Measurements from ENCODE around the gene WDFY4.

Gene WDFY4

DNA sequence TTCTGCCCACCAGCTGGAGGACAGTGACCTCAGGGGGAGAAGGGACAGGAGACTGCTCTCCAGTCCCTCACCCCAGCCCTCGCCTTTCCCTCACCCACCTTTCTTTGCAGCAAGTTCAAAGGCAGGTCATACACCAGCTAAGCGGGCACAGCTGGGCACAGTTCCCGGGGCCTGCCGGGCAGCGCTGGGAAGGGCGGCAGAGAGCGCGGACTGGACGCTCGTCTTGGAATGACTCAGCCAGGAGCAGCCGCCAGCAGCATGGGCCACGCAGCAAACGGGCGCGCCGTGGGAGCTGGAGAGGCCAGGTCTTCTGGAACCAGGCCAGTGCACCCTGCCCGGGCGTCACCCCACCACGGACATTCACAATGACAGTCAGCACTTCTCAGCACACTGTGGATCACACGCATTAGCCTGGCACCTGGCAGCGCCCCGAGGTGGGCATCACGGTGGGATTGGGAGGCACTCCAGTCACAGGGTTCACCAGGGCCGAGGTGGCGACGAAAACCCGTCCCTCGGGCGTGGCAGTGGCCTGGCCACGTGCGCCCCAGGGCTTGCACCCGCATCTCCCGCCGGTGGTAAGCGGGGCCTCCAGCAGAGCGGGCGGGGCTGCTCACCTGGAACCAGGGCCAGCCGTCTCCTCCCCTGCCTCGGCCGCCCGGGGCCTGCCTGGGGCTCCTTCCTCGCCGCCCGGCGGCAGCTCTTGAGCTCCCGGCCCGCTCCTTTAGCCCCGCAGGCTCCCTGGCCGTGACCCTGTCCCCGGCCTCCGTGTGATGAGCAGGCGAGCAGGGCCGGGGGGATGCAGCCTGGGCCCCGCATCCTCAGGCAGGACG, 29.0 kb upstream of the WDFY4 start:
- peak; percentile 59 for DNase-seq

DNA sequence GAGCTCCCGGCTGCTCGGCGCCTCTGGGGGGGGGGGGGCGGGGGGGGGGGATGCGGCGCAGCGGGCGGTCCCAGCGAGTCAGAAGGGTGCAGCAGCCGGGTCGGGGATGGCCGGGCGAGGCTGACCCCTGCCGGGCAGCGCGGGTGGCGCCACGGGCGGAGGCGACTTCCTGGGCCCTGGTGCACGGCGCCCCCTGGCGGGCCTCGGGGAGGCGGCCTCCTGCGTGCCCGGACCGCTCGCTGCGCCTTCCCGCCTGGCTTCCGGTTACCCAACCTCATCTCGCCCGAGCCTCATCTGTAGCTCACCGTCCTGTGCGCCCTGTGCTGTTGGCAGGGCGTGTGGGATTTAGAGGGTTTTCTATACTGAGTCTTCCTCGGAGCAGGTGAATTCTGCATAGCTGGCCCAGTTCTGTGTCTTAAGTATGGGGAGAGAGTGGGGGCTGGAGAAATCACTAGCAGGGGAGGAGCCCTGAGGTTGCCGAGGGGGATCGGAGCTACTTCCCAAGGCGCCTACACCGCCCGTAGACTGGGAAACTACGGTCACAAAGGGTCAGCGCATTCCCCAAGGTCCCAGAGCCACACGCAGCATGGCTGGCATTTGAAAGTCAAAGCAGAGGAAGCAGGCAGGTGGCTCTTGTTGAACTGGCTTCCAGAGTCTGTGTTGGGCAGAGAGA, 28.3 kb upstream of the WDFY4 start:
- peak; percentile 94 for DNase-seq

DNA sequence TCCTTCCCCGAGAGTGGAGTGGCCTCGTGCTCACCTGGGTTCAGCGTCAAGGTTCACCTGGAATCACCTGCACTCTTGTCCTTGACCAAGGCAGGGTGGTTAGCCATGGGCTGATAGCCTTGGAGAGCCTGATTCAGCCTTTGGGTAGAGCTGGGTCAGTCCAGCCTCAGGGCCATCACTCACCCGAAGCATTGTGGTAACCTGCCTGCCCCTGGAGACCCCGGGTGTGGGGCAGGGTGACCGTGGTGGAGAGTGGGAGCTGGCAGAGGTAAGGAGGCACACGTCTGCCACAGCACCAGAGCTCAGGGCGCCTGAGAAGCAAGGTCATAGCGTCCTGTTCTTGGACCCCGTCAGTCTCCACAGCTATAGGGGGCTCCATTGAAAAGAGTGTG, 27.8 kb upstream of the WDFY4 start:
- DNase-seq, result no peak

DNA sequence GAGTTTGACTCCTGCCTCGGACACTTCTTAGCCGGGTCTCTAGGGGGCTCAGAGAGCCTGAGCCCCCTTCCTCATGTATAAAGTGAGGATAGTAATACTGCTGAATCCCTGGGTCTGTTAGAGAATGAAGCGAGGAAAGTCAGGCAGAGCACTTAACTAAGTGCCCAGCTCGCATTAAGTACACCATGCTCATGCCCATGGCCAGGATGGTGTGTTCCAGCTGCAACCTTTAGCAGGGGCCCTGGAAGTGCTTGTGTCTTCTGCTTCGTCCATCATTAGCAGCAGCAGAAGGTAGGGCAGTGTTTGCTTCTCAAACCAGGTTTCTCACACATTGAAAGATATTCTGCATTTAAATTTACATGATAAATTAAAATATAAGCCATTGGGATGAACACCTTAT, 27.3 kb upstream of the WDFY4 start:
- no peak for DNase-seq

DNA sequence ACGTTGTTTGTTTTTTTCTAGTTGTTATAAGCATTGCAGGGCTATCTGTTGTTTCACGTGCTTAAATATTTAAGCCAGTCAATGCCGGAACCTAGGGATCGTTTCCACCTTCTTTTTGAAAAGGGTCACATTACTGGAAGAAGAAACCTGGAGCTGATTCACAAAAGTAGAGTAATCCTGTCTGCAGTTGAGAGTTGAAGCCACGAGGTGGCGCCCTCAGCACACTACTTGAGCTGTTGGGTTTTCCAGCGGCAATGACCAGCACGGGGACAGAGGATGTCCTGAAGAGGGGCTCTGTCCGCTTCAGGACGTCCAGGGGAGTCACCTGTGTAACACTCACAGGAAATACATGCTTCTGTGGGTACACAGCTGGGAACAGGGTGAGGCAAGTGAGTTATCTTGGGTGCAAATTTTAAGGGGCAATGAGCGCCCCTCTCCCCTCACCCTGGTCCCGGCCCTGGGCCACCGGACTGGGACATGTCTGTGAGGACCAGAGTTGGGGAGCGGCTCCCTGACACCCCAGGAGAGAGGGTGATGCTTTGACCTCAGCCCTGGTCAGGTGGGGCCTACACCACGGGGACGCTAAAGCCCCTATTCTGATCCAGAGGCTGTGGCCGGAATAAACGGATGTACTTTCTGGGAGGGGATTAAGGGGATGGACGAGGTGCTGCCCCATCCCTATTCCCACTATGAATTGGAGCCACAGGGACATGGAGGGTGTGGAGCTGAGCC, 26.3 kb upstream of the WDFY4 start:
- DNase-seq, result peak; percentile 86

DNA sequence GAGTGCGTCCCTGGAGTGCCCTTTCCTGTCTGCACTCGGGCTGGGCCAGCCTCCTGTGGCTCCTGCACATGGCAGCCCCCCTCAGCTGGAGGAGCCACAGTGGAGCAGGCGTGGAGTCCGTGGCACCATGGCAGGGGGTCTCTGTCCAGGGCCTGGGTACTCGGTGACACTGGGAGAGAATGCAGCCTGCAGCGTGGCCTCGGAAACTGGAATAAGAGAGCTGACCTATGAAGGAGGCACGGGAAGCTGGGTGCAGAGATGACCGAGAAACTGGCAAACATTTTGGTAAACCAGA, 25.8 kb upstream of the WDFY4 start:
- DNase-seq, result no peak

DNA sequence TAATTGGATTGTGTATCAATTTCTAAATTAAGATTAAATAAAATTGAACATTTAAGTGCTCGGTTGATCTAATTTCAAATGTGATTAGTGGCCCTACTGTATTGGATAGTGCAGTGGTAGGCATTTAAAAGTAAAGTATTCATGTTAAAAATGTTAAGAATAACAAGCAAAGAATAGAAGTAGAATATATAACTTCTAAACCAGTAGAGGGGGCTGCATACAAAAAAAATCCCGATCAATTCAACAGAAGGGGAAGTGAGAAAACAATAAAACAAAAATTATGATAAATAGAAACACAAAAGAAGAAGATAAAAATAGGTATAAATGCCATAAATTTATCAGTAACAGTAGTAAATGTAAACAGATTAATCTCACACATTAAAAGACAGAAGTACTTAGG, 24.9 kb upstream of the WDFY4 start:
- DNase-seq, result no peak

DNA sequence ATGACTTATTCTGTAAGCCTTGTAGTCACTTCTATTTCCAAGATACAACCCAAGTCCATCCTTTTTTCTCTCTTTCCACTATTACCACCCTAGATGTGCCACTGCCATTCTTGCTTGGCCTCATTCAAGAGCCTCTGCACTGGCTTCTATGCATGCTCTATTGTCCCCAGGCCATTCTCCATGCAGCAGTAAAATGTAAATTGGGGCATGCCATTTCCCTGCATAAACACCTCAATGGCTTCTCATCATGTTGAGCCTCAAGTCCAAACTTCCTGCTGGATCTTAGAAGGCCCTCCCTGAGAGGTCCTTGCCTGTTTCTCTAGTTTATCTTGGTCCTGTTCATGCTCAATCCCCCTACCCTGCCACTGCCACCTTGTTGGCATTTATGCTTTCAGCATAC, 23.2 kb upstream of the WDFY4 start:
- DNase-seq, result no peak

DNA sequence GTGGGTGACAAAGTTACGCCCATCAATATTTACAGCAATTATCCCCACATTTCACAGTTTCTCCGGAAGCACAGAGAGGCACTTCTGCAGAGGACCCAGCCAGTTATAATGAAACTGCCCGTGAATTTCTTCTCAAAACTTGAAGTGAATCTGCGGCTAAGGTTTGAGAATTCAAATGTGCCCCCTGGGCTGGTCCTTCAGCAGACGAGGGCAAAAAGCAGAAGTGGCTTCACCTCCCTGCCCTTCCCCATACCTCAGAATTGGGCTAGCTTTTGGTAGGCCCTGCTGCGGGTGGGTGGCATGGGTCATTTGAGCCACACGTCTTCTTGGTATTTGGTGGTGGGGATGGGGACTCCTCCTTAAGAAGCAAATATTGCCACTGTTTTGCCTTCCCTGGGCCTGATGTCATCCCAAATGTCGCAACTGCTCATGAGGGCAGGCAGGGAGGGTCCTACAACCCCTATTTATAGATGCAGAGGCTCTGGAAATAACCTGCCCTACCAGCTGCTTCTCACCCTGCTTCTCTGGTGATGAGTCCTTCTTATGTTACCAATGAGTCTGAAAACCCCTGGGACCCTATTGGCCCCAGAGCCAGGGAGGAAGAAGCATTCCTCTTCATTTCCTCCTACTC, 16.6 kb upstream of the WDFY4 start:
- no peak for DNase-seq

DNA sequence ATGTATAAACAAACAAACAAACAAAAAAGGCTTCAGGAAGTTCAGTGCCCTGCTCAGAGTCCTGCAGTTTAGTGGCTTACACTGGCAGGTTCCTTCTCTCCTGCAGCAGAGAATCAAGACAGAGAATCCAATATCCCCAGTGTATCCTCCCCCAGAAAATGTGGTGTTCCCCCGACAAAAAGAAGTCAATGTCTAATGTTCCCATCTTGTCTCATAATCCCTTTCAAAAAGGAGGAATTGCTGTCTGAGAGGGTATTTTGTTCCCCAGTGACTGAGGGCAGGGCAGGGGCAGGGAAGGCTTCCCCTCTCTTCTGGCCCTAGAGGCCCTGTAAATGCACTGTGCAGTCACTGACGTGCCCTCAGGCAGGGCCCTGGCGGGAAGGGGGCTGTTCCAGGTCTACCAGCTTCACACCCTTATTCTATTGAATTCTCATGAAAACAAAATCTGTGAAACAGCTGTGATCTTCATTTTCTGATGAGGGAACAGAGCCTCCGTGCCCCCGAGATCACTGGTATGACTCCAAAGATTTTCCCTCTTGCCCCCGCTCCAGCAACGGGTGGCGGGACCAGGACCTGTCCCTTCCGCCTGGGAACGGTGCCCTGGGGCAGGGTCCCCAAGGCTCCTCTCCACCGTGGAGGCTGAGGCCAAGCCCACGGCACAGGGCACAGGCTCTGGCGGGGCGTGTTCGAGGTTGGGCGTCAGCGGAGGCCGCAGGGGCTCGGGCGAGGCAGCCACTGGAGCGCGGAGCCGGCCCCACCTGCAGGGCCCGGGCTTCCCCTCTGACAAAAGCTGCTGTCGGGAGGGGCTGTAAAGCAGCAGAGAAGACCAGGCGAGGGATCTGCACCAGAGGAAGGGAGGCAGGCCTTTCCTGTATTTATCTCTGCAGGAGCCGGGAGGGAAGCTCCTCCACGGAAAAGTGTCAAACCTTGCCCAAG, 13.4 kb upstream of the WDFY4 start:
- peak; percentile 53 for DNase-seq

DNA sequence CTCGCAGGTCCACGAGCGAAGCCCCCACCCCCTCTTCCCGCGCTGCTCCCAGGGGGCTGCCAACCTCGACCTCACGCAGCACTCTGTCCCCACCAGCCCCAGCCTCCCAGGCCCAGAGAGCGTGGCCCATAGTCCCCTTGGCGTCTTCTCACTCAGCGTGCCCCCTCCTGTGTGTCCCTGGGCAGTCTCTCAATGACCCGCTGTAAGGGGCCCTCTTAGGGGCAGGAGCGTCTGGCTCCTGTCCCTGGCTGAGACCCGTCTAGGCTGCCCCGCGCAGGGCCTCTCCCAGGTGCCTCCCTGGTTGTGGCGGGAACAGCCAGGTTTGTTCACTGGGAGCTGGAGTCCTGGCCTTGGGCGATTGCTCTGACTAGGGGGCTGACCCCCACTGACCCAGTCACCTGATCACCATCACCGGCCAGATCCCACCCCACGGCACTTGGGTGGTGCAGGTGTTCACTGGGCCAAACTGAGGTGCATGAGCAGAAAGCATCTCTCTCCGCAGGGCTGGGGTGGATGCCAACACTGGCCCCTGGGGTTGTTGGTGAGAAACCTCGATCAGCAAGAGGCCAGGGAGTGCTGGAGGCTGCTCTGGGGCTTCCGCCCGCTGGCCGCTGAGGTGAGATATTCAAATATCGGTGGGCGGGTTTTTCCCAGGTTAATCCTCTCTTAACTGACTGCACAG, 12.6 kb upstream of the WDFY4 start:
- DNase-seq, result no peak

DNA sequence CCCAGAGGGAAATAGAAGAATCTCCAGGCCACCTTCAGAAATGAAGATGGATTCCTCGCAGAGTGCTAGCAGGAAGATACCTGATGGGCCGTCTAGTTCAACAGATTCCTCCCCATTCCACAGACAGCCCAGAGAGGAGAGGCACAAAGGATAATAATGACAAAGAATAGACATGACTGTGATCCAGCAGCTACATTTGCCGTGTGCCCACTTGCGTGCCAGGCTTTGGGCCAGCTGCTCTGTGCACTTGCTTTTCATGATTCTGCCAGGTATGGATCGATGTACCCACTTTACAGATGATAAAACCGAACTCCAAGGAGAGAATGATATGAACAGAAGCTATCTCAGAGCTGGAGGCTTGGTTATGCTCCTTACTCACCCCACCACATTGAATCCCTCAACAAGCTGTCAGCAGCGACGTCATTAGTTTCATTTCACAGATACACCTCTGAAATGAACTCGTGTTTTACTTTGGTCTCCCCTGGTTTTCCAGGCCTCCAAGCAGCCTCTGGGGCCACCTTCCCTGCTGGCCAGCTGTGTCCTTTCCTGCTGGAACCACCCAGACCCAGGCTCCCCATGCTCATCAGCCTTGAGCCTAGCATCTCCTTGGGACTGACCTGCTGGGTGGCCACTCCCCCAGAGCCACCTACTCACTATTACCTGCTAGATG, 11.9 kb upstream of the WDFY4 start:
- no peak for DNase-seq

DNA sequence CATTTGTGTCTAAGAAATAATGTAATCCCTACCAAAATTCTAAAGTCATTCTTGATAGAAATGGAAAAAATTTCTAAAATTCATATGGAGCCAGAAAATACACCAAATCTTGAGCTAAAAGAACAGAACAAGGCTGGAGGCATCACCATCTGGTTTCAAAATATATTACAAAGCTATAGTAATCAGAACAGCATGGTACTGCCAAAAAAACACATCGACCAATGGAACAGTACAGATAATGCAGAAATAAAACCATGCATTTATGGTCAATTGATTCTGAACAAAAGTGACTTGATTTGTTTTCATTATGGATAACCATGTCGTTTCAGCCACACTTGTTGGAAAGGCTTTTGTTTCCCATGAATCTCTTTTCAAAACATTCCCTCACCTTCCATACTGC, 7.0 kb upstream of the WDFY4 start:
- no peak for DNase-seq

DNA sequence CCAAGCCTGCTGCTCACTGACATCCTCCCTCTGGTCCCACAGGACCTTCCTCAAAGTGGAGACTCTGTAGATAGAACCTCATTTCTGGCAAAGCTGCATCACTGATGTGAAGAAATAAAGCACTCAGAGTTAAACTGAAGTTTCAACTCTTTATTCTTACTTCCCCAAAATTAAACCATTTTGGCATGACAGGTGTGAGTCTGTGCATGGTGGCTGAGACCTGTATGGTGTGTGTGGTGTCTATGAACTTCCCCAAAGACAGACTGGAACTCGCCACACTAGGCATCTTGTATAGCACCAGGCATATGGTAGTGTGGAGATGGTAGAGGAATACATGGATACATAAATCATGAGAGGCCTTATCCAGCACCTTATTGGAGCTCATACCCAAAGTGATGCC, 6.6 kb upstream of the WDFY4 start:
- DNase-seq, result no peak

DNA sequence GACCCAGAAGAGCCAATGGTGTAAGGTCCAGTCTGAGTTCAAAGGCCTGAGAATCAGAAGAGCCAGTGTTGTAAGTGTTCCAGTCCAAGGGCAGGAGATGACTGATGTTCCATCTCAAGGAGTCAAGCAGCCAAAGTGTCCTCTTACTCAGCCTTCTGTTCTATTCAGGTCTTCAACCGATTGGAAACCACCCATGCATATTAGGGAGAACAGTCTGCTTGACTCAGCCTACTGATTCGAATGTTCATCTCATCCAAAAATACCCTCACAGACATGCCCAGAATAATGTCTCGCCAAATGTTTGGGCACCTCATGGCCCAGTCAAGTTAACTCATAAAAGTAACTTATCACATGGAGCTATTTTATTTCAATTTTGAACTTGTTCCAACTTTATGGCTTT, 2.9 kb upstream of the WDFY4 start:
- no peak for DNase-seq

DNA sequence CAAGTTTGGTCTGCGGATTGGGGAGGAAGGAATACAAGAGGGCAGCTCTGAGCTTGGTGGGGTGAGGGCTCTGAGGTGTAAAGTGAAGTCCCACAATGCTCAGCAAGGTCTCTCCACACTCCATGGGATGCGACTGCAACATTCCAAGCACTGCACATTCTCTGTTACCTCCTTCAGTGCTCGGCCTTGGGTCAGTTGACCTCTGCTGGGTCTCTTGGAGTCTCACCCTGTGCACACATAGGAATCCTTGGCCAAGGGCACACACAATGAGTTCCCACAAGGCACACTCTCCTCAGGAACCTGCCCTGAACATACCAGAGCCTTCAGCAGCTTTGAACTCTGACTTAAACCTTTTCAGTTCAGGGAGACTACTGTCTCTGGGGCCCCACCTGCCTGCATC, 2.4 kb upstream of the WDFY4 start:
- DNase-seq, result no peak

DNA sequence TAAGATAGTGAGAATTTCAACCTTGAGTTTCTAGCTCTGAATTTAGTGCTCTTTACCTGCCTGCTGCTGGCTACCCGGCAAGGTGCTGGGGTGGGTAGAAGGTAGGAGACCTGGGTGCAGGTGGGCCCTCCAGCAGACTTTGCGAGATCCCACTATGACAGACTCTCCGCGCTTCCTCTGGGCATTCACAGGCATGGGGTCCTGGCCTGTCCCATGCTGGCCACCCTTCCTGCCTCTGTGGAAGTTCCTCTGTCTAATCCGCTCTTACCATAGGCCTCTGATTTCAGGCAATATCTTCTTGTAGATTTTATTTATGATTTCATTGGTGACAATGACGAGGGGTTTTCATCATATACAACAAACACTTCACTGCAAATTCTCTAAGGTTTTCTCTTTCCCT, 1.2 kb upstream of the WDFY4 start:
- DNase-seq, result no peak

DNA sequence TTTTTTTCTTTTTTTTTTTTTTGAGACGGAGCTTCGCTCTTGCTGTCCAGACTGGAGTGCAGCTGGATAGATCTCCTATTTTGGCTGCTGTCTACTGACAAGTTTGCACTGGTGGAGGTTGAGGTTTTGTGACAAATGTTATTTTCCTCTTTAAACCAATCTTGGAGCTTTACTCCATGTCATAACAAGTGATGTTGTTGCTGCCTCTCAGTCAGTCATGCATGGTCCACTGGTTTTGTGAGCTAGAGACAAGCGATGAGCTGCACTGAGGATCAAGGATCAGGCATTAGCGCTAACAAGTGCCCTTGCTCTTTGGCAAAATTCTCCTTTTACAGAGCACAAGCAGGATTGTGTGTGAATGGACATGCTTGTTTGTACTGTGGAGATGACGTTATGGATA, 805 bp upstream of the WDFY4 start:
- DNase-seq, result no peak

DNA sequence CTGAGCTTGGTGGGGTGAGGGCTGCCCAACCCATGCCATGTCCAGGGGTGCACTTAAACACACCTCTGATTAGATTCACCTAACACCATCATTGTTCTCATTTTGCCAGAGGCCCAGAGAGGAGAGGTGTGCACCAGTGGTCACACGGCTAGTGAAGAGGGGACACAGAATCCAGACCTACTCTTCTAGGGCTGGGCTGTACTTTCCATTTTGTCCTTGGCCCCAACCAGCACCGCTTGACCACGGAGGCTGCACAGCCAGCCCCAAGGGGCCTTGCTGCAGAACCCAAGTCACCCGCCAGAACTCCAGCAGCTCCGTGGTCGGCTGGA, 246 bp upstream of the WDFY4 start:
- no peak for DNase-seq

DNA sequence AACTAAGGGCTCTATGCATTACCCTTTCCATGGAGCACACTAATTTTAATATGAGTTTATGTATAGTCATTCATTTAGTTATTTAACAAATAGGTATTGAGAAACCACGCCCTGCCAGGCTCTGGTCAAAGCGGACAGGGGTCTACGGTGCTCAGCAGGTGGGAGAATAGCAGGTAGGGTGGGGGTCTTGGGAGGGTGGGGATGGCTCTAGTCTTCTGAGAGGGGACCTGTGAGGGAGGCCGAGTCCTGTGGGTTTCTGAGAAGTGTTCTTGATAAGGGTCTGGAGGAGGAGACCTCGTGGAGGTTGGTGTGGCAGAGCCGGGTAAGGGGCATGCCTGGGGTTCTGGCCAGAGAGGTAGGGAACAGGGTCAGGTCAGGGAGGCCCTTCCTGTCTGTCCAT, 1.1 kb downstream of the WDFY4 start:
- no peak for DNase-seq

DNA sequence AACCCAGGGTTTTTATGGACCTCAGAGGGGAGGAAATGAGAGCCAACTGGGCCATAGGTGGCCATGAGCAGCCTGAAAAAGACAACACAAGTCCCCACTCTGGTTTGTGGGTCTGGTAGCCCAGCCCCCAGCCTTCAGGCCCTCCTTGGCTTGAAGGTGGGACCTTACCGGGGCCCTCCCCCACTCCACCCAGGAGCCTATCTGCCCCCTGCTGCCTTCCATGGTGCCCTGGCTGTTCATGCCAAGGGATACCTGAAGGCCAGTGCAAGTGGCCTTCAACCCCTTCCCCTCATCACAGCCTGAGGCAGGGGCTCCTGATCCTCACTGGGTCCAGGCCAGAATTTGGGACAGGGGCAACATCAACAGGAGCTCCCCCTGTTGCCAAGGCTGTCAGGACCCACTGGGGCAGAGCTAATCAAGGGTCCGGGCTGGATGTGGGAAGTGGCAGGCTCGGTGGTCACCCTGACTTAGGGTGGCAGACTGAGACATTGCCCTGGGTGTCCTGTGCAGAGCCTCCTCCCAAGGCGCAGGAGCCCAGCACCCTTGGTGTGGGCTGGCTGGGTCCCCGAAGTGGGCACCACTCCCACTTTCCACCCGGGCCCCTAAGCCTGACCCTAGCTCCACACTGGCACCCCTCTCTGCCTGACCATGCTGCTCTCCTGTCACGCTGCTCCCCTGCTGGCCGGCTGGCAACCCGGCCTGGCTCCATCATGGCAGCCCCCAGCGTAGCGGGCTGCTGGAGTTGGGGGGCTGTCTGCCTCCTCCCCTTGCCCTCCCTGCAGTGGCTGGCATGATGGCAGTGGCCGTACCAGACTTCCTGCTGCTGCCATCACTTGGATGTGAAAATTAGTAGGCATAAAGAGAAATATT, 6.4 kb downstream of the WDFY4 start:
- DNase-seq, result no peak

Data from femur (tissue), 1 donor.